Measurements from ENCODE around the gene SNRNP40. TPM values are rescaled to one million over a fixed set of nuclear protein-coding genes. Genes with fewer than 3 reads are reported as not detected.

Gene SNRNP40
- total and polyA plus RNA-seq, 5 donors, result 13.9 to 28.2 (median 24.5) TPM

DNA sequence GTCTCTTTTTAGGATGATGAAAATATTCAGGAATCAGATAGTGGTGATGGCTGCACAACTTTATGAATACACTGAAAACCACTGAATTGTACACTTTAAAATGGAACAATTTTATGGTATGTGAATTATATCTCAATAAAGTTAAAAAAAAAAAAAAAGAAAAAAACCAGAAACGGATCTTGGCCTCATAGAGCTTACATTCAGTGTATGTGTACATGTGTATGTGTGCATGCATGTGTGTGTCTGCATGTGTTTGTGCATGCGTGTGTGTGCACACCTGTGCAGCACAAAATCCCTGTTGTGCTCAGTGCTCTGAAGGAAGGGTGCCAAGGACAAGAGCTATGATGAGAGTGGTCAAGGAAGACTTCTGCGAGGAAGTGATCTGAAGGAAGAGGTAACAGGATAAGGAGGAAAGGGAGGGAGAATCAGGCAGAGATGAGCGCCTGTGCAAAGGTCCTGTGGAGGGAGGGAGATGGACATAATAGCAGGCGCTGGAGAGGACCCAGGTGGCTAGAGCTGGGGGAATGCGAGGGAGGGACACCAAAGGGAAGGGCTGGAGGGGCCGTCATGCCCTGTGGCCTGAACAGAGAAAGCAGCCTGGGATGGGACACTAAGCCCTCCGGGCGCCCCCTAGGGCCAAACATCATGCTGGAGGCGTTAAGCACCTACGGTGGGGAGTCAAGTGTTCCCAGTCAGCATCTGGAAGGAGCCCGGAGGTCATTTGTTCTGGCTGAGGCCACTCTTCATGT, 82.1 kb downstream of the SNRNP40 start:
- no peak overlapping the region for H3K4me3 ChIP-seq (ENCODE audit: low read length)
- intact Hi-C loops (cut with DNase I), result no loop called here
- WGBS, result 55% methylated on average over 12 of the region's 12 CpGs
- DNase-seq (no peak), ATAC-seq (no peak)
- peaks cover 4% of the 10 kb centered on the region for H3K4me1 ChIP-seq (ENCODE audit: control insufficient read depth, insufficient read depth, low read length)
- no peaks in the 10 kb centered on the region for H3K9me3 ChIP-seq (ENCODE audit: control insufficient read depth, low read length)
- no peak overlapping the region for H3K27ac ChIP-seq (ENCODE audit: low read length)
- H3K27me3 ChIP-seq (ENCODE audit: control insufficient read depth, insufficient read depth), result no peaks in the 10 kb centered on the region

Other genes starting within 250 kb of the SNRNP40 start
- gene PUM1, start 231.1 kb downstream of the SNRNP40 start, total RNA-seq, result 10 to 100 TPM; 76.5 to 77.2 (median 77.0) TPM
- 21.2 TPM for gene PUM1, start 231.1 kb downstream of the SNRNP40 start, polyA plus RNA-seq
- not detected for gene NKAIN1, start 56.9 kb downstream of the SNRNP40 start, total RNA-seq
- gene NKAIN1, start 56.9 kb downstream of the SNRNP40 start, polyA plus RNA-seq, result 0.02 TPM
- gene ZCCHC17, start 244 bp upstream of the SNRNP40 start, total RNA-seq, result 10 to 100 TPM; 14.7 to 21.7 (median 20.0) TPM
- gene ZCCHC17, start 244 bp upstream of the SNRNP40 start, polyA plus RNA-seq, result 23.5 TPM
- 1,000 to 10,000 TPM; 2,322 to 2,894 (median 2,708) TPM for gene FABP3, start 76.3 kb upstream of the SNRNP40 start, total RNA-seq
- 6,193 TPM for gene FABP3, start 76.3 kb upstream of the SNRNP40 start, polyA plus RNA-seq
- gene SERINC2, start 116.4 kb upstream of the SNRNP40 start, total RNA-seq, result 1 to 10 TPM; 1.3 to 1.7 (median 1.4) TPM
- 2.5 TPM for gene SERINC2, start 116.4 kb upstream of the SNRNP40 start, polyA plus RNA-seq